PFSK-1 (cell line): ENCODE data around the gene KRT31.

Experiments used
- FOXP2 ChIP-seq: optimal IDR thresholded peaks from 2 replicates; pipeline ENCODE3; 2011; ENCODE audit warnings: borderline replicate concordance, control low read depth, inconsistent platforms; ENCODE audit not compliant: insufficient read depth; ENCODE audit errors: extremely low read length, extremely low read depth
- POLR2AphosphoS5 ChIP-seq: IDR thresholded peaks from 2 replicates; pipeline ENCODE4 v1.6.1; 2012; ENCODE audit warnings: low read depth, mild to moderate bottlenecking, control low read depth, low read length, moderate library complexity
- REST ChIP-seq, 2 experiments: IDR thresholded peaks; 2 replicates each; pipeline versions ENCODE4 v1.6.1 to v1.8.0; 2011 to 2012; ENCODE audit warnings: low read depth in 2 of 2, low read length in 2 of 2, control low read depth in 1 of 2, inconsistent platforms in 1 of 2, mild to moderate bottlenecking in 1 of 2, moderate library complexity in 1 of 2; ENCODE audit not compliant: insufficient read depth in 1 of 2
- SIN3A ChIP-seq: IDR thresholded peaks from 2 replicates; pipeline ENCODE4 v1.6.1; 2012; ENCODE audit warnings: mild to moderate bottlenecking, low read length, moderate library complexity, borderline replicate concordance; ENCODE audit not compliant: insufficient read depth
- TAF1 ChIP-seq: IDR thresholded peaks from 2 replicates; pipeline ENCODE4 v1.6.1; 2012; ENCODE audit warnings: low read length, control low read depth, borderline replicate concordance; ENCODE audit not compliant: insufficient read depth

KRT31 gene

GRCh38 chr17:41424111-41424635 is 26.8 kb upstream of the KRT31 start, which contains the start of gene KRT37:
Gene KRT37 (minus strand): TSS chr17:41424585. CDS start chr17:41424523, 62 bp downstream.
- no peak for TF ChIP-seq SIN3A
- no peak for TF ChIP-seq TAF1
- no peak for TF ChIP-seq REST (IDR thresholded peaks at IDR 0.05; ENCODE audit: insufficient read depth in 1 of 2, low read depth in 2 of 2, low read length in 2 of 2)
- TF ChIP-seq FOXP2, result no peak
- TF ChIP-seq POLR2AphosphoS5, result no peak

- no peak for TF ChIP-seq REST (IDR thresholded peaks at IDR 0.05; ENCODE audit: insufficient read depth in 1 of 2, low read depth in 2 of 2, low read length in 2 of 2)
- no peak for TF ChIP-seq FOXP2
- TF ChIP-seq SIN3A, result no peak
- no peak for TF ChIP-seq POLR2AphosphoS5
- TF ChIP-seq TAF1, result no peak
Measured at GRCh38 chr17:41421617-41422016, 24.2 kb upstream of the KRT31 start.

GRCh38 chr17:41421116-41421515 is 23.7 kb upstream of the KRT31 start:
- TF ChIP-seq FOXP2 (no peak), TAF1 (no peak), POLR2AphosphoS5 (no peak), SIN3A (no peak), REST (IDR thresholded peaks at IDR 0.05; ENCODE audit: insufficient read depth in 1 of 2, low read depth in 2 of 2, low read length in 2 of 2) (no peak)

GRCh38 chr17:41420134-41420533 is 22.7 kb upstream of the KRT31 start:
- TF ChIP-seq POLR2AphosphoS5 (no peak), TAF1 (no peak), REST (IDR thresholded peaks at IDR 0.05; ENCODE audit: insufficient read depth in 1 of 2, low read depth in 2 of 2, low read length in 2 of 2) (no peak), SIN3A (no peak), FOXP2 (no peak)

DNA sequence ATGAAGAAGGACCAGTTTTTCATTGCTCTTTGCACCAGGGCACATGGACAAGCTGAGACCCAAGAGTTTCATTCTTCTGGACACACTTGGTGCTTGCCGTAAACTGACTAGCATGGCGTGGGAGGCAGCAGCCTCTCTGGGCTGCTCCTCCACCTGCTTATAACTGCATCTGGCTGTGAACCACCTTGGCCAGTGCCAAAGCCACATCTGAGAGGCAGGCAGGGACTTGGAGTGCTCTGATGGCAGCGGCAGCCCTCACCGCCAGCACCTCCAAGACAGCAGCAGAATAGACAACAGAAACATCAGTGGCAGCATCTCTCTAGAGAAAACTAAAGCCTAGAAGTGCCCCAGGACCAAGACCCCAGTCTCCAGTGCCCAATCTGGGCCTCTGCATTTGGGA is 22.3 kb upstream of the KRT31 start:
- TF ChIP-seq SIN3A (no peak), FOXP2 (no peak), POLR2AphosphoS5 (no peak), REST (IDR thresholded peaks at IDR 0.05; ENCODE audit: insufficient read depth in 1 of 2, low read depth in 2 of 2, low read length in 2 of 2) (no peak), TAF1 (no peak)
